ENCODE data around the gene ARHGEF16. TPM values are rescaled to one million over a fixed set of nuclear protein-coding genes. Genes with fewer than 3 reads are reported as not detected.

ARHGEF16 gene
- total RNA-seq, 2 donors from 2014 or later, result 47.7 to 64.7 TPM

- WGBS, 2 experiments (ENCODE audit: insufficient coverage in 1 of 2, insufficient read length in 1 of 2), result 92 to 96% methylated on average over 12 to 18 of the region's 18 CpGs
- Mint-ChIP-seq H3K9me3 (no peaks in the 10 kb centered on the region), H3K27me3 (ENCODE audit: insufficient read depth) (no peaks in the 10 kb centered on the region), H3K36me3 (ENCODE audit: low read depth) (peaks cover 27% of the 10 kb centered on the region), H3K4me1 (peaks cover 11% of the 10 kb centered on the region), H3K27ac (peak overlapping the region; percentile 93), H3K4me3 (peak overlapping the region; percentile 81)
- H3K9me3 ChIP-seq (ENCODE audit: control insufficient read depth, low read length), result no peaks in the 10 kb centered on the region
- peak overlapping the region; percentile 89 for H3K9ac ChIP-seq (ENCODE audit: extremely low read depth, low read length, poor library complexity, severe bottlenecking)
- no peaks in the 10 kb centered on the region for H3K27me3 ChIP-seq (ENCODE audit: control insufficient read depth, insufficient read depth, low read length, poor library complexity, severe bottlenecking)
- TF ChIP-seq, protein P1, sequence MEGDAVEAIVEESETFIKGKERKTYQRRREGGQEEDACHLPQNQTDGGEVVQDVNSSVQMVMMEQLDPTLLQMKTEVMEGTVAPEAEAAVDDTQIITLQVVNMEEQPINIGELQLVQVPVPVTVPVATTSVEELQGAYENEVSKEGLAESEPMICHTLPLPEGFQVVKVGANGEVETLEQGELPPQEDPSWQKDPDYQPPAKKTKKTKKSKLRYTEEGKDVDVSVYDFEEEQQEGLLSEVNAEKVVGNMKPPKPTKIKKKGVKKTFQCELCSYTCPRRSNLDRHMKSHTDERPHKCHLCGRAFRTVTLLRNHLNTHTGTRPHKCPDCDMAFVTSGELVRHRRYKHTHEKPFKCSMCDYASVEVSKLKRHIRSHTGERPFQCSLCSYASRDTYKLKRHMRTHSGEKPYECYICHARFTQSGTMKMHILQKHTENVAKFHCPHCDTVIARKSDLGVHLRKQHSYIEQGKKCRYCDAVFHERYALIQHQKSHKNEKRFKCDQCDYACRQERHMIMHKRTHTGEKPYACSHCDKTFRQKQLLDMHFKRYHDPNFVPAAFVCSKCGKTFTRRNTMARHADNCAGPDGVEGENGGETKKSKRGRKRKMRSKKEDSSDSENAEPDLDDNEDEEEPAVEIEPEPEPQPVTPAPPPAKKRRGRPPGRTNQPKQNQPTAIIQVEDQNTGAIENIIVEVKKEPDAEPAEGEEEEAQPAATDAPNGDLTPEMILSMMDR (conservative IDR thresholded peaks at IDR 0.05), result no peak
- no peak for DNase-seq
- H3K4me1 ChIP-seq (ENCODE audit: control insufficient read depth, insufficient read depth, low read length), result peaks cover 13% of the 10 kb centered on the region
- peaks cover 14% of the 10 kb centered on the region for H3K36me3 ChIP-seq (ENCODE audit: control insufficient read depth, insufficient read depth, low read length)
- peak overlapping the region; percentile 90 for H3K4me3 ChIP-seq (ENCODE audit: low read length)
- H3K27ac ChIP-seq (ENCODE audit: low read depth, low read length), result no peak overlapping the region
Measured at GRCh38 chr1:3455670-3456448, 1.4 kb downstream of the ARHGEF16 start.

DNA sequence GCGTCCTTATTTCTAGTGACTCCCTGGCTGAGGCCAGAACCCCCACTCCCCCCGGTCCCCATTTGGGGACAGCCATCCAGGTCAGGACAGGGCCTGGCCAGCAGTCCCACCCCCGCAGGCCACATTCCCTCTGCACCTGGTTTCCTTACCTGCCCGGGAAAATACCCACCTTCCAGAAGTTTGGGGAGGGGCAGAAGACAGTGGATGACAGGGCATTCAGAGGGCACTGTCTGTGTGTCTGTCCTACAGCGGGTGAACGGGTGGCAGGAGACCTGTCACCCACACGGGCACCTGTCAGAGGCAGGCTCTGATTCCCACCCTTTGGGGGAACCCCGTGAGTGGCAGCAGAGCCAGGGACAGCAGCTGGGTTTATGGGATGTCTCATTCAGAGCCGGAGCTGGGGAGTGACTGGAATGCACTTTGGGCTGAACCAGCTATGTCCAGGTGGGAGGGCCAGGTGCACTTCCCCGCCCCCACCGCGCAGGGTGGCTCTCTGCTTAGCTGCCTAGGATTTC, 2.0 kb downstream of the ARHGEF16 start:
- H3K4me1 ChIP-seq (ENCODE audit: control insufficient read depth, insufficient read depth, low read length), result peaks cover 13% of the 10 kb centered on the region
- Mint-ChIP-seq H3K36me3 (ENCODE audit: low read depth) (peaks cover 33% of the 10 kb centered on the region), H3K27ac (no peak overlapping the region), H3K9me3 (no peaks in the 10 kb centered on the region), H3K4me1 (peaks cover 11% of the 10 kb centered on the region), H3K27me3 (ENCODE audit: insufficient read depth) (no peaks in the 10 kb centered on the region), H3K4me3 (peak overlapping the region; percentile 81)
- H3K27ac ChIP-seq (ENCODE audit: low read depth, low read length), result no peak overlapping the region
- H3K27me3 ChIP-seq (ENCODE audit: control insufficient read depth, insufficient read depth, low read length, poor library complexity, severe bottlenecking), result no peaks in the 10 kb centered on the region
- DNase-seq, result no peak
- TF ChIP-seq, protein P1 (conservative IDR thresholded peaks at IDR 0.05), result no peak
- H3K4me3 ChIP-seq (ENCODE audit: low read length), result no peak overlapping the region
- no peaks in the 10 kb centered on the region for H3K9me3 ChIP-seq (ENCODE audit: control insufficient read depth, low read length)
- no peak overlapping the region for H3K9ac ChIP-seq (ENCODE audit: extremely low read depth, low read length, poor library complexity, severe bottlenecking)
- H3K36me3 ChIP-seq (ENCODE audit: control insufficient read depth, insufficient read depth, low read length), result peaks cover 19% of the 10 kb centered on the region
- 91 to 93% methylated on average over 11 to 12 of the region's 12 CpGs for WGBS, 2 experiments (ENCODE audit: insufficient coverage in 1 of 2, insufficient read length in 1 of 2)

DNA sequence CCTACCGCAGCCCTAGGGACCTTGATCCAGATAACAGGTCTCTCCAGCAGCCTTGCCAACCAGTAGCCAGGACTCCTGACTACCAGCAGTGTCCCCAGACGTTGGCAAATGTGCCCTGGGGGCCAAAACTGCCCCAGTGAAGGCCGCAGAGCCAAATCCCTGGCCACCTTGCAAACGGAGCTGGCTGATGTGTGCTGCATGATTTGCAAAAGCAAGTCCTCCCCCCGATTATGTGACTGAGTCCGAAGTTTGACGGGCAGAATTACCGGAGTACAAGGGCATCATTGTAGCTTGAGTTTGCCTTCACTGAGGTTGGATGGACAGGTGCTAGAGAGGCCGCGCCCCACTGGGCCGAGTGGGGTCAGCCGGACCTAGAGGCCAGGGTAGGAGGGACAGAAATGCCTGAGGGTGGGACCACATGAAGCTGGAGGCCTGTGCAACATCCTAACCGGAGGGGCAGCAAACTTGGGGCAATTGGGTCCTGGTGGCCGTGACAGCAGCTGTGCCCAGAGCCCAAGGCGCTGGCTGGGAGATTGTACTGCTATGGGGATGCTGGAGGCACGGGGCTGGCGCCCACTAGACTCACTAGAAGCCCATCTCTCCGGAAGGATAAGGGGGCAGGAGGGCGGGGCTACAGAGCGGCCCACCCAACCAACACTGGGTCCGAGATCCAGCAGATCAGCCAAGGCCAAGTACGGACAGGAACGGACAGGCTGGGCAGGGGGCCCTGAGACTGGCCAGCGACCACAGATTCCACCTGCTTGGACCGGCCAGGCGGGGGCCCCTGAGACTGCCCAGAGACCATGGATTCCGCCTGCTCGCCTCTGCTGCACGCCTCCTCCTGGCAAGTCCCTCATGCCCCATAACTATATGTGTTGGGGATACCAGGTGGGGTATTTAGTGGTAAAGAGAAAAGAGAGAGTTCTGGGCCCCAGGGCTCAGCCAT, 2.8 kb downstream of the ARHGEF16 start:
- H3K9me3 ChIP-seq (ENCODE audit: control insufficient read depth, low read length), result no peaks in the 10 kb centered on the region
- no peak overlapping the region for H3K4me3 Mint-ChIP-seq
- no peaks in the 10 kb centered on the region for H3K9me3 Mint-ChIP-seq
- H3K4me1 ChIP-seq (ENCODE audit: control insufficient read depth, insufficient read depth, low read length), result peaks cover 13% of the 10 kb centered on the region
- DNase-seq, result no peak
- H3K27ac Mint-ChIP-seq, result no peak overlapping the region
- WGBS, 2 experiments (ENCODE audit: insufficient coverage in 1 of 2, insufficient read length in 1 of 2), result 87 to 97% methylated on average over 10 to 29 of the region's 29 CpGs
- H3K4me1 Mint-ChIP-seq, result peaks cover 11% of the 10 kb centered on the region
- no peak overlapping the region for H3K4me3 ChIP-seq (ENCODE audit: low read length)
- H3K36me3 Mint-ChIP-seq (ENCODE audit: low read depth), result peaks cover 36% of the 10 kb centered on the region
- no peak overlapping the region for H3K27ac ChIP-seq (ENCODE audit: low read depth, low read length)
- H3K27me3 Mint-ChIP-seq (ENCODE audit: insufficient read depth), result peaks cover 1% of the 10 kb centered on the region
- TF ChIP-seq, protein P1 (conservative IDR thresholded peaks at IDR 0.05), result no peak
- H3K9ac ChIP-seq (ENCODE audit: extremely low read depth, low read length, poor library complexity, severe bottlenecking), result no peak overlapping the region
- H3K36me3 ChIP-seq (ENCODE audit: control insufficient read depth, insufficient read depth, low read length), result peaks cover 22% of the 10 kb centered on the region
- H3K27me3 ChIP-seq (ENCODE audit: control insufficient read depth, insufficient read depth, low read length, poor library complexity, severe bottlenecking), result no peaks in the 10 kb centered on the region

Measured in endodermal cell (in vitro differentiated cells).